GM19372 (cell line): ENCODE results near the gene KCNV2.
"Not testable (repeated sequence)": the region's sequence is repeated elsewhere in the genome, so short reads cannot be mapped to it uniquely, and the experiment has no call there.

Experiments
- ATAC-seq: cut with Tn5 transposase; IDR thresholded peaks from one replicate; pipeline ENCODE4 v1.9.1; 2021; ENCODE audit warnings: mild to moderate bottlenecking, low read depth, moderate library complexity; ENCODE audit not compliant: unreplicated experiment

The KCNV2 gene

DNA sequence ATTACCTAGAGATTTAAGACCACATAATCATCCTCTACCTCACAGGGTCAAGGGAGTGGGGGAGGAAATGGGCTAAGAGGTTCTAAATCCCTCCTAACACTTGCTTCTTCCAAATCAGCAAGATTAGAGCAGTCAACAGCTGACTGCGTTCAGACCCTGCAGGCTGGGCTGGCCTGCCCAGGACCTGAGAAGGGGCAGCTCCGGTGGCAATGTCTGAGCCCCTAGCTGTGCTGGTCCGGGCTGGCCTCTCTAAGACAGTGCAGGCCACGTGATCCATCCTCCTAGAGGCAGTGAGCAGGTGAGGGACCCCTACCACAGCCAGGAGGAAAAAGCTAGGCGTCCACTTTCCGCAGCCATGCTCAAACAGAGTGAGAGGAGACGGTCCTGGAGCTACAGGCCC, at the start of gene KCNV2:
TSS of gene KCNV2 (plus strand) at position 126 of the 400 bp plus-strand sequence. CDS start at position 356, 230 bp downstream.
- no peak for ATAC-seq

GRCh38 chr9:2673161-2673560, 44.1 kb upstream of the KCNV2 start:
- no peak for ATAC-seq

GRCh38 chr9:2674141-2674824, 43.0 kb upstream of the KCNV2 start:
- ATAC-seq: no peak

- no peak for ATAC-seq
Measured at GRCh38 chr9:2675834-2676233, 41.5 kb upstream of the KCNV2 start.

DNA sequence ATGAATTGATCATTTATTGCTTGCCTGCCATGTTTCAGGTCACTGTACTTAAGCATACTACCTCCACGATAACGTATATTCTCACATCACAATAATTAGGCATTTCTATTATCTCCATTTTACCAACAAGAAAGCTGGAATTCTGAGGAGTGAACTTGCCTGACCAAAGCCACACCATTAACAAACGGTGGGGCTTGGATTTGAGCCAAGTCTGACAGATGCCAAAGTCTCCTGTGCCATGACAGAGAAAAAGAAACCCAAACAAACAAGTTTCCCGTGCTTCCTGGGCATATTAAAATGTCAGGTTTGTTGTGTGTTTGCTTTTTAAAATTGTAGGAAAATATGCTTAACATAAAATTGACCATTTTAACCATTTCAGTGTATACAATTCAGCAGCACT, 40.8 kb upstream of the KCNV2 start:
- ATAC-seq: no peak

DNA sequence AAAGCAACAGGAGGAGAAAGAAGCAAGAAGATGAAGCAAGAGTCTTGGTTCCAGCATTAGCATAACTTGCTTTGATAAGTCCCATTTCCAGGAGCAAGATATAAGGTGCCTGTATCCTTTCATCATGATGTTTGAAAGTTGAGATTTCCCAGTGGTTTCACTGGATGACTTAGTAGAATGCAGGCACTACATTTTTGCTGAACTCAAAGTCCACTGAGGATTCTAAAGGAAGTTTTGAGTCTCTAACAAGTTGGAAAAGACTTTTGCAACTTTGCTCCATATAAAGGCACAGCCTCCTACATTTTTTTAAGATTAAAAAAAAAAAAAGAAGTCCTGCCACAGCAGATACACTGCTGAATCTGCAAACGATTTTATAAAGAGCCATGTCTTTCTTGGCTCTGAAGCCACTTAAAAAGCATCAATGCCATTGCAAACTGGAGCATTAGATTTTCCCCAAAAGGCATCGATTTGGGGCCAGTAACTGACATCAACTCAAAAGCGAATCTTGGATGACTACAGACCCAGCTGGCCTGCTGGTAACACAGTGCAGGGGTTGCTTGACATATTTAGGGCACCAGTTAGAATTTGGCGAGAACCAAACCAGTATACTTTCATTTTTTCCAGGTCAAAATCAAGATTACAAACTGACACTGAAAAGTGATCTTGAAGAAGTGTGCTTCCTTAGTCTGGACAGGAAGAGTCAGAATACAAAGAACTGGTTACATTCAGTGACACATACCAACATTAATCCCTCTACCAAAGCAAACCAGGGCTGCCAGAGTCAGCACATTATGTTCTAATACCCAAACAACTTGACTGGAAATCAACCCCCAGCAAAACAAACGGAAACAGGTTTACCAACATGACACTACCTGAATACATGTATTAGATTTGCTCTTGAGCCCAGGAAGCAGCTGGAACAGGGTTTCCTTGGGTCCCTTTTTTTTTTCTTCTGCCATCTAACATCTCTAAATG, 39.1 kb upstream of the KCNV2 start:
- no peak for ATAC-seq

DNA sequence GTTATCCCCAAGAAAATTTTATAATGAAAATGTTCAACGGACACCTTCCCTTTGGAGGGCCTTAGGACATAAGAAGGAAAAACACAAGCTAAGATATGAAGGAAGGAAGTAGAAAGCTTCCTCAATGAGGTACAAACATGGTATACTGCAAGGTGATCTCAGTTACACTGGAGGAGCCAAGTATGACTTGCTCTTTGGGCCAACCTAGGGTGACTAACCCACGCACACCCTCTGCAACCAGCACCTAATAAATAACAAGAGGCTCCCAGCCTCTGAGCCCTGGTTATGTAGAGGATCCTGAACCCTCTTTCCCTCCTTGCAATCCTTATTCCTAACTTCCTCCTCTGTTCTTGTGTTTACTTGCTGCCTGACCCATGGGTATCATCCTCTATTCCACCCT, 38.3 kb upstream of the KCNV2 start:
- ATAC-seq: no peak

DNA sequence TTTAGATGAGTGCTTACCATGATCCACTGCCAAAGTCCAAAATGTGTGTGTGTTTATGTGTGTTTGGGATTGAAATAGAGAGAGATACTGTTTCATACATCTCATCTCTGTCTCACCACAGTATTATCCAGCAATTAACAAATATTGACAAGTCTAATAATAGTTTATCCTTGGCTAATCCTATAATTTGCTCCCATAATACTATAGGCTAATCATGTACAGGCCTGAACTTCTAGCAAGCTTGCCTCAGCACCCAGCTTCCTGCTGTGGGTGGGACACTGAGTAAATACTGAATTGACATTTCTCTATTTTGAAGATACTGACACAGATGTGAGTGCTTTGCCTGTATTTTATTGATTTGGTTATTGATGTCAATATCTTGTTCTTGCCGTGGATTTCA, 35.3 kb upstream of the KCNV2 start:
- no peak for ATAC-seq

- no peak for ATAC-seq
Measured at GRCh38 chr9:2686911-2687310, 30.4 kb upstream of the KCNV2 start.

GRCh38 chr9:2688636-2689035, 28.7 kb upstream of the KCNV2 start:
- no peak for ATAC-seq

GRCh38 chr9:2691212-2691611, 26.1 kb upstream of the KCNV2 start:
- ATAC-seq: no peak

DNA sequence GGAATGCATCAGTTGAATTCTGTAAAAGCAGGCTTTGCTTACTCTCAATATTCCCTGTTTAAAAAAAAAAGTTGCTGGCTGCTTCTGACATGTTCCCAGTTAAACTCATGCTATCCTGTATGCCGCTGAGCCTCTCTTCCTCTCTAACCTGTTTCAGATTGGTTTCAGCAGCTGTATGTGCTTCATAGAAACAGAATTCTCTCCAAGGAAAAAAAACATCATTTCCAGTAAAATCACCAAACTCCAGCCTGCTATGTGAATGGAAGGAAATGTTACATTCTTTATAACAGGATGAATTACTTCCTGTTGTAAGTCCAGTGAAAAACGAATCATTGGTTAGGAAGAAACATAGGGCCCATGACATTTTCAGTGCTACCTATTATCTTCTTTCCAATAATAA, 25.7 kb upstream of the KCNV2 start:
- ATAC-seq: no peak

DNA sequence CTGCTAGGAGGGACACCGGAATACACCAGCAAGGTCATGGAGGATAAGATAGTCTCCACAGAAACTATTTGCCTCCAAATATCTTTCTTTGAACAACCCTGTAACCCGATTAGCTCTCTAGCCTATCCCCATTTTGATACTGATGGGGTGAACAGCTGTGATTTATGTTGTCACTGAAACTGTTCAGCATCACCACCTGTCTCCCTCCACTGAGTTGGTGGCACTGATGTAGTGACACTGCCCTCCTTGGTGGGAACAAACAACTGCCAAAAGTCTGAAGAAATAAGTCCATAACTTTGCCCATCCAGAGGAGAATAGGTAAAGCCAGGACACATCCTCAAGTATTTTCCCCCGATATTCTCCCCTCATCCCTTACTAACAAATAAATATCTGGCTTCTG, 24.3 kb upstream of the KCNV2 start:
- ATAC-seq: no peak

DNA sequence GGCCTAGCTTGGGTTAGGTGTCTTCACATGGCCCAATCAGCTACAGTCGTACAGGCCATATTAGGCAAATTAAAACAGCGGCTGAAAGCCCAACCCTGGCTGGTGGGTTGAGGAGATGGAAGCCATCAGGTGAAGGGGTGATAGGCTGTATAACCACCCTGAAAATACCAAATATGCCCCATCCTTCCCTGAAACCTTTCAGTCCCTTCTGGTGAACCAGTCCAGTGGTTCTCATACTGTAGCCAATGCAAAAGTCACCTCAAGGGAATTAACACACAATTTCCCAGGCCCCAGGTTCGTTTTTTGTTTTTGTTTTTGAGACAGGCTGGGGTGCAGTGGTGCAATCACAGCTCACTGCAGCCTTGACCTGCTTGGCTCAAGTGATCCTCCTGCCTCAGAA, 19.8 kb upstream of the KCNV2 start:
- no peak for ATAC-seq

GRCh38 chr9:2700398-2700797, 16.9 kb upstream of the KCNV2 start:
- no peak for ATAC-seq

- no peak for ATAC-seq
Measured at GRCh38 chr9:2700909-2701550, 16.3 kb upstream of the KCNV2 start.

GRCh38 chr9:2704504-2704903, 12.8 kb upstream of the KCNV2 start:
- no peak for ATAC-seq

GRCh38 chr9:2707256-2707655, 10.1 kb upstream of the KCNV2 start:
- not testable (repeated sequence) for ATAC-seq

DNA sequence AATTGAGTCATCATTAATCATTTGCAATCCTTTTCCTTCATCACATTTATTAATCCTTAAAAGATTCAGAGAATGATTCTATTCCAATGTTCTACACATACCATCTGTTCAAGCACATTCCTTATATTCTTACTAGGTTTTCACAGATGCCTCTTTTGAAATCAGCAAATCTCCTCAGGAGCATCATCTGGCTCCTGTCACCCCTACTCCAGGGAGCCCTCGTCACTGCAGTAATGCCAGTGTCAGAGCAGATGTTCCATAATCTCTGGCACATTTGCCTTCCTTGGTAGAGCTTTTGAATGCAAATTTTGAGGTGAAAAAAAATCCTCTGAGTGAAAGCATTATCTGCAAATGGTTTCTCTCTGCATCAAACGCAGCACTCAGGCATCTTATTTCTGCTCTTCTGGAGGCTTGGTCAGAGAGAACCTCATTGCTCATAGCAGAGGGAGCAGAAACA, 7.6 kb upstream of the KCNV2 start:
- no peak for ATAC-seq

DNA sequence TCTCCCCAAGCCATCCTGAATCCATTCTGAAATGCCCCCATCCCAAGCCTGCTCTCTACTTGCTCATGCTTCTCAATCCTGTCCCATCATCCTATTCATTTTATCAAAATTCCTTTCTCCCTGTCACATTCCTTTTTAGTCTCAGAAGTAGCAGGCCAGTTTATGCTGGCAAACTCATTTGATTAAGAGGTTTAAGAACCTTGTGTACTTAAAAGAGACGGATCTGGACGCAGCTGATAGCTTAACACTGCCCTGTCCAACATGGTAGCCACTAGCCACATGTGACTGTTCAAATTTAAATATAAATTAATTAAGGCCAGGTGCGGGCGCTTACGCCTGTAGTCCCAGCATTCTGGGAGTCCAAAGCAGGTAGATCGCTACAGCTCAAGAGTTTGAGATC, 5.6 kb upstream of the KCNV2 start:
- no peak for ATAC-seq

GRCh38 chr9:2718001-2718697, 839 bp downstream of the KCNV2 start:
- no peak for ATAC-seq
